Measurements from ENCODE around the gene EPS15.
A peak's percentile ranks its signal among the peaks of the same experiment; 100 is the strongest.
"Not testable (repeated sequence)": the region's sequence is repeated elsewhere in the genome, so short reads cannot be mapped to it uniquely, and the experiment has no call there.

Gene EPS15

GRCh38 chr1:51463561-51463960, 55.5 kb downstream of the EPS15 start:
- DNase-seq, result no peak

GRCh38 chr1:51462289-51462688, 56.8 kb downstream of the EPS15 start:
- DNase-seq, result not testable (repeated sequence)

GRCh38 chr1:51454554-51454953, 64.5 kb downstream of the EPS15 start:
- DNase-seq, result no peak

- no peak for DNase-seq
These were observed 66.1 kb downstream of the EPS15 start for GRCh38 chr1:51453010-51453409.

- DNase-seq, result not testable (repeated sequence)
These were observed 70.1 kb downstream of the EPS15 start for GRCh38 chr1:51448844-51449454.

GRCh38 chr1:51445351-51446090, 73.5 kb downstream of the EPS15 start:
- DNase-seq, result no peak

GRCh38 chr1:51444534-51445192, 74.4 kb downstream of the EPS15 start:
- DNase-seq, result no peak

GRCh38 chr1:51444096-51444495, 75.0 kb downstream of the EPS15 start:
- DNase-seq, result no peak

- DNase-seq, result no peak
These were observed 75.5 kb downstream of the EPS15 start for GRCh38 chr1:51443555-51443954.

GRCh38 chr1:51442616-51443015, 76.5 kb downstream of the EPS15 start:
- no peak for DNase-seq

- no peak for DNase-seq
These were observed 76.9 kb downstream of the EPS15 start for GRCh38 chr1:51442198-51442597.

- DNase-seq, result no peak
These were observed 79.2 kb downstream of the EPS15 start for GRCh38 chr1:51439895-51440294.

- peak in 1 of 5 donors; percentile 4 for DNase-seq
These were observed 80.0 kb downstream of the EPS15 start for GRCh38 chr1:51439053-51439452.

GRCh38 chr1:51437391-51437790, 81.7 kb downstream of the EPS15 start:
- DNase-seq, result not testable (repeated sequence)

- no peak for DNase-seq
These were observed 83.2 kb downstream of the EPS15 start for GRCh38 chr1:51435878-51436277.

- no peak for DNase-seq
These were observed 85.0 kb downstream of the EPS15 start for GRCh38 chr1:51433972-51434510.

GRCh38 chr1:51433269-51433971, 85.6 kb downstream of the EPS15 start:
- peak in 1 of 5 donors; percentile 32 for DNase-seq

GRCh38 chr1:51432146-51432545, 86.9 kb downstream of the EPS15 start:
- DNase-seq, result no peak

GRCh38 chr1:51427438-51427837, 91.6 kb downstream of the EPS15 start:
- no peak for DNase-seq

- DNase-seq, result no peak
These were observed 93.1 kb downstream of the EPS15 start for GRCh38 chr1:51425955-51426354.

GRCh38 chr1:51425273-51425672, 93.8 kb downstream of the EPS15 start:
- no peak for DNase-seq

GRCh38 chr1:51423073-51423821, 95.8 kb downstream of the EPS15 start:
- DNase-seq, result no peak

Measured in T-helper 1 cell (primary cell).